Endodermal cell (in vitro differentiated cells): ENCODE data around the gene MTERF2. TPM values are rescaled to one million over a fixed set of nuclear protein-coding genes. Genes with fewer than 3 reads are reported as not detected.

Experiments used
- DNase-seq: peaks from one replicate; pipeline ENCODE4 v3.0.0-alpha.2; 2017
- H3K27ac ChIP-seq: 2 replicates; pipeline ENCODE4 v1.5.1; 2013; ENCODE audit warnings: mild to moderate bottlenecking, low read depth, low read length, moderate library complexity
- H3K27me3 ChIP-seq: 2 replicates; pipeline ENCODE4 v1.6.1; 2013; ENCODE audit warnings: mild to moderate bottlenecking, low read length, moderate library complexity; ENCODE audit not compliant: insufficient read depth, control insufficient read depth, poor library complexity, severe bottlenecking
- H3K36me3 ChIP-seq: 2 replicates; pipeline ENCODE4 v1.7.0; 2013; ENCODE audit warnings: mild to moderate bottlenecking, low read length, moderate library complexity; ENCODE audit not compliant: control insufficient read depth, insufficient read depth
- H3K4me1 ChIP-seq: one replicate; pipeline ENCODE4 v1.7.0; 2013; ENCODE audit warnings: low read length; ENCODE audit not compliant: control insufficient read depth, insufficient read depth
- H3K4me3 ChIP-seq: 2 replicates; pipeline ENCODE4 v1.5.1; 2013; ENCODE audit warnings: mild to moderate bottlenecking, low read length, moderate library complexity
- H3K9ac ChIP-seq: 2 replicates; pipeline ENCODE4 v1.6.1; 2013; ENCODE audit warnings: mild to moderate bottlenecking, low read length, moderate library complexity; ENCODE audit not compliant: poor library complexity, severe bottlenecking; ENCODE audit errors: extremely low read depth
- H3K9me3 ChIP-seq: 2 replicates; pipeline ENCODE4 v1.6.1; 2013; ENCODE audit warnings: mild to moderate bottlenecking, low read length, moderate library complexity; ENCODE audit not compliant: control insufficient read depth
- H3K27ac Mint-ChIP-seq: 2 replicates; pipeline ENCODE4 v1.8.0; 2020; ENCODE audit warnings: mixed read lengths
- H3K27me3 Mint-ChIP-seq: 2 replicates; pipeline ENCODE4 v1.8.0; 2021; ENCODE audit warnings: mild to moderate bottlenecking, mixed read lengths; ENCODE audit not compliant: insufficient read depth
- H3K36me3 Mint-ChIP-seq: 2 replicates; pipeline ENCODE4 v1.8.0; 2020; ENCODE audit warnings: low read depth, mixed read lengths
- H3K4me1 Mint-ChIP-seq: 2 replicates; pipeline ENCODE4 v1.8.0; 2020; ENCODE audit warnings: mixed read lengths
- H3K4me3 Mint-ChIP-seq: 2 replicates; pipeline ENCODE4 v1.8.0; 2020; ENCODE audit warnings: mild to moderate bottlenecking, moderate library complexity, mixed read lengths
- H3K9me3 Mint-ChIP-seq: 2 replicates; pipeline ENCODE4 v1.8.0; 2020; ENCODE audit warnings: mild to moderate bottlenecking, mixed read lengths
- whole genome bisulfite sequencing, 2 experiments: methylation state at CpG; one replicate each; pipeline versions ENCODE4 v1.1.5 to v1.1.7; 2013; ENCODE audit warnings: missing lambda C conversion rate in 2 of 2, mixed read lengths in 1 of 2; ENCODE audit not compliant: insufficient coverage in 1 of 2, insufficient read length in 1 of 2; 5-methylcytosine and 5-hydroxymethylcytosine counted together
- long read RNA-seq, 4 experiments: library from polyadenylated mRNA in 2 of 4; library from RNA in 1 of 4; library from capped mRNA in 1 of 4; stranded (forward) in 3 of 4; unstranded in 1 of 4; transcript quantifications; one replicate each; pipeline ENCODE4 v2.0.0, GENCODE V29; 2020 to 2021; ENCODE audit warnings: inconsistent platforms in 1 of 4
- polyA plus RNA-seq, 2 experiments: library from polyadenylated mRNA; stranded (reverse); fragments of 50-300 nt; gene quantifications; one replicate each; pipeline ENCODE4 v1.2.3, GENCODE V29; 2013
- total RNA-seq, 2 donors: library from RNA; stranded (reverse); fragmentation: NEBNext Ultra II Directional in 1 of 2; extraction: Animal tissue kit (Norgen Biotek cat#: 25700) in 1 of 2; gene quantifications; 2 replicates in 1 of 2; 3 replicates in 1 of 2; pipeline ENCODE4 v1.2.1, GENCODE V29; 2021
- TF ChIP-seq, protein P1 (sequence below): fragments of 200-600 bp; sonication (generic); conservative IDR thresholded peaks from 2 replicates; pipeline ENCODE4 v1.5.0; 2021; ENCODE audit warnings: antibody characterized with exemption, mild to moderate bottlenecking

MTERF2 gene, protein sequence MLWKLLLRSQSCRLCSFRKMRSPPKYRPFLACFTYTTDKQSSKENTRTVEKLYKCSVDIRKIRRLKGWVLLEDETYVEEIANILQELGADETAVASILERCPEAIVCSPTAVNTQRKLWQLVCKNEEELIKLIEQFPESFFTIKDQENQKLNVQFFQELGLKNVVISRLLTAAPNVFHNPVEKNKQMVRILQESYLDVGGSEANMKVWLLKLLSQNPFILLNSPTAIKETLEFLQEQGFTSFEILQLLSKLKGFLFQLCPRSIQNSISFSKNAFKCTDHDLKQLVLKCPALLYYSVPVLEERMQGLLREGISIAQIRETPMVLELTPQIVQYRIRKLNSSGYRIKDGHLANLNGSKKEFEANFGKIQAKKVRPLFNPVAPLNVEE
- total RNA-seq = 10 to 100 TPM; 12.0 to 12.5 TPM
- 14.5 TPM for polyA plus RNA-seq (2013, experiment 1 of 2)
- polyA plus RNA-seq (2013, experiment 2 of 2) = 16.1 TPM
- long read RNA-seq, experiment 1, partial matches to known transcripts = 0 of 7 reads
- long read RNA-seq, experiment 1, other reads (novel, unspliced or antisense) = 1 of 7 reads
- long read RNA-seq, experiment 2, transcript MTERF2-207 (2 exons, 3,235 nt) = minor isoform, 8 of 22 reads
- long read RNA-seq, experiment 2, transcript MTERF2-201 (3 exons, 1,790 nt) = major isoform, 10 of 22 reads
- long read RNA-seq, experiment 2, partial matches to known transcripts = 0 of 22 reads
- long read RNA-seq, experiment 2, other reads (novel, unspliced or antisense) = 1 of 22 reads
- long read RNA-seq, experiment 3, transcript MTERF2-207 (2 exons, 3,235 nt) = major isoform, 12 of 34 reads
- long read RNA-seq, experiment 3, transcript MTERF2-201 (3 exons, 1,790 nt) = minor isoform, 10 of 34 reads
- long read RNA-seq, experiment 3, partial matches to known transcripts = 2 of 34 reads
- long read RNA-seq, experiment 3, other reads (novel, unspliced or antisense) = 3 of 34 reads
- long read RNA-seq, experiment 4, transcript MTERF2-201 (3 exons, 1,790 nt) = major isoform, 9 of 15 reads
- long read RNA-seq, experiment 4, partial matches to known transcripts = 0 of 15 reads
- long read RNA-seq, experiment 4, other reads (novel, unspliced or antisense) = 2 of 15 reads

DNA sequence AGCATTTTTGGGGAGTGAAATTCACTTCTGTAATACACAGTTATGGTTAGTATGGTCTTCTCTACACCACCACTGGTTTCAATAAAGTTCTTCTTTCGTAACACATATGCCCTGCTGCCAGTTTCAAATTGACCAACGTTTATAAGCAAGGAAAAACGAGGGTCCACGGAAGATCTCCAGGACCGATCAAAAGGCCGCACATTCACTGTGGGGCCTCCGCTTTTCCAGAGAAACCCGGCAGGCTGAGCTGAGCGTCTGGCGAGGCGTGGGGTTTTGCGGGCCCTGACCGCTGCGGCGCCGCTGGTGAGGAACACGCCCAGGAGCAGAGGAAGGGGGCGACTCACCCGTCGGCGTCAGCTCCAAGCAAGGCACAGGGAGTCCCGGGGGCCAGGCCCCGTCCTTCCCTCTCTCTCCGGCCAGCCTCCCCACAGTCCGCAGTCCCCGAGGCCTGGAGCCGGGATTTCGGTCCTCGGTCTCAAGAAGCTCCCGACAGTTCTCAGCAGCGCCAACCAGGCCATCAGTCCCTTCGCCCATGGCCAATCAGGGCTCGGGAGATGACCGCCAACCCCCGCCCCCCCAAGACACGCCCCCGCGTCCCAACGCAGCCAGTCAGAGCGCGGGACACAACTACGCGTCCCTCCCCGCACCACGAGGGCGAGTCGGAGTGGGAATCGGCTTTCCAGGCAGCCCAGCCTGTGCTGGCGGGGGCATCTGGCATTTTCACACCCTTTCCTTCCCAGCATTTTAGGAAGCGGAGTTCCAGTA is at the start of gene MTERF2:
TSS of gene MTERF2 (minus strand) at position 522 of the 765 bp plus-strand sequence. CDS start 8,432 bp downstream, outside the sequence.
- H3K36me3 Mint-ChIP-seq = peaks cover 30% of the 10 kb centered on the region
- no peaks in the 10 kb centered on the region for H3K9me3 Mint-ChIP-seq
- peak; percentile 100 for DNase-seq
- Histone ChIP-seq H3K9ac (peak within 1 kb of the TSS; percentile 77), H3K9me3 (no peaks in the 10 kb centered on the region), H3K36me3 (peaks cover 17% of the 10 kb centered on the region), H3K27ac (peak within 1 kb of the TSS; percentile 72), H3K27me3 (no peaks in the 10 kb centered on the region), H3K4me1 (no peaks in the 10 kb centered on the region), H3K4me3 (peak within 1 kb of the TSS; percentile 98)
- WGBS, 2 experiments = 2 to 6% methylated on average over 17 to 50 of the region's 50 CpGs
- TF ChIP-seq, protein P1, sequence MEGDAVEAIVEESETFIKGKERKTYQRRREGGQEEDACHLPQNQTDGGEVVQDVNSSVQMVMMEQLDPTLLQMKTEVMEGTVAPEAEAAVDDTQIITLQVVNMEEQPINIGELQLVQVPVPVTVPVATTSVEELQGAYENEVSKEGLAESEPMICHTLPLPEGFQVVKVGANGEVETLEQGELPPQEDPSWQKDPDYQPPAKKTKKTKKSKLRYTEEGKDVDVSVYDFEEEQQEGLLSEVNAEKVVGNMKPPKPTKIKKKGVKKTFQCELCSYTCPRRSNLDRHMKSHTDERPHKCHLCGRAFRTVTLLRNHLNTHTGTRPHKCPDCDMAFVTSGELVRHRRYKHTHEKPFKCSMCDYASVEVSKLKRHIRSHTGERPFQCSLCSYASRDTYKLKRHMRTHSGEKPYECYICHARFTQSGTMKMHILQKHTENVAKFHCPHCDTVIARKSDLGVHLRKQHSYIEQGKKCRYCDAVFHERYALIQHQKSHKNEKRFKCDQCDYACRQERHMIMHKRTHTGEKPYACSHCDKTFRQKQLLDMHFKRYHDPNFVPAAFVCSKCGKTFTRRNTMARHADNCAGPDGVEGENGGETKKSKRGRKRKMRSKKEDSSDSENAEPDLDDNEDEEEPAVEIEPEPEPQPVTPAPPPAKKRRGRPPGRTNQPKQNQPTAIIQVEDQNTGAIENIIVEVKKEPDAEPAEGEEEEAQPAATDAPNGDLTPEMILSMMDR = peak; percentile 11
- peak within 1 kb of the TSS; percentile 93 for H3K27ac Mint-ChIP-seq
- peaks cover 25% of the 10 kb centered on the region for H3K4me1 Mint-ChIP-seq
- peak within 1 kb of the TSS; percentile 84 for H3K4me3 Mint-ChIP-seq
- H3K27me3 Mint-ChIP-seq = no peaks in the 10 kb centered on the region

DNA sequence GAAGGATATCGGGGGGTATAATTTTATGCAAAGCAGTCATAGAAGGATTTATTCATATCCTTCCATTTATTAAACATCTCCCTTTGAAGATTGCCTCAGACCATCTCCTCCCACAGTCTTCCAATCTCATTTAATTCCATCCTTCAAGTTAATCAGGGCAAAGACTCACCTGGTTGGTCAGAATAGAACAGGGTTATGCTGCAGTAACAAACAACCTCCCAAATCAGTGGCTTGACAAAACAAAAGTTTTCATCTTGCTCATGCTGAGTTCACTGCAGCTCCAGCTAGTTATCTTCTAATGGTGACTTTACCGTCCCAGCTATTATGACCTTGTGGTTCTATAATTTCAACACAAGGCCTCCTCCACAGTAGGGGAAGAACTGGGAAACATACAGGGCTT is 48.8 kb upstream of the MTERF2 start:
- Mint-ChIP-seq H3K27me3 (no peaks in the 10 kb centered on the region), H3K4me3 (no peak overlapping the region), H3K36me3 (peaks cover 28% of the 10 kb centered on the region), H3K27ac (no peak overlapping the region), H3K9me3 (no peaks in the 10 kb centered on the region), H3K4me1 (peaks cover 12% of the 10 kb centered on the region)
- Histone ChIP-seq H3K4me3 (no peak overlapping the region), H3K4me1 (no peaks in the 10 kb centered on the region), H3K27me3 (no peaks in the 10 kb centered on the region), H3K27ac (no peak overlapping the region), H3K9ac (no peak overlapping the region), H3K36me3 (no peaks in the 10 kb centered on the region), H3K9me3 (no peaks in the 10 kb centered on the region)
- TF ChIP-seq, protein P1 = no peak
- DNase-seq = no peak
- 98 to 100% methylated on average over 1 to 2 of the region's 2 CpGs for WGBS, 2 experiments
